GM19351 (cell line): ENCODE measurements around the gene PKMYT1.

Source experiments
- ATAC-seq: cut with Tn5 transposase; IDR thresholded peaks from one replicate; pipeline ENCODE4 v1.9.1; 2021; ENCODE audit warnings: mild to moderate bottlenecking, moderate library complexity; ENCODE audit not compliant: unreplicated experiment

The PKMYT1 gene

DNA sequence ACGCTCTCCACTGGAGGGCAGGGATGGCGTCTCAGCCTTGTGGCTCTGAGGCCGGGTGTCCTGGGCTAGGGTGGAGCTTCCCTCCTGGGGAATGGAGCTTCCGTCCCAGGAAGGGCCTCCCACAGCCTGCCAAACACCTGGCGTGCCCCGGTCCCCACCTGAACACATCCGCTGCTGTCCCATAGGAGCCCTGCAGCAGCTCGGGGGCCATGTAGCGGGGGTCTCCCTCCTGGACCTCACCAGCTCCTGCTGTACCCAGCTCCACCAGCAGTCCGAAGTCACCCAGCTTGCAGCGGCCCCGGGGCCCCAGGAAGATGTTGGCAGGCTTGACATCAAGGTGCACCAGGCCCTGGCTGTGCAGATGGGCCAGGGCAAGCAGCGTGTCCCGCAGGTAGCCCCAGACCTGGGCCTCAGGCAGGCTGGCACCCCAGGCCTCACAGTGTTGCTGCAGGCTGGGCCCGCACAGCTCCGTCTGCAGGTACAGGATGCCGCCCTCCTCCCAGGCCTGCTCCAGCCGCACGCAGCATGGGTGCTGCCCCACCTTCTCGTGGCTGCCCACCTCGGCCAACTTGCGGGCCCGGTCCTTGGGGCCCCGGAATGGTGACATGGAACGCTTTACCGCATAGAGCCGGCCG is 5.0 kb downstream of the PKMYT1 start:
- ATAC-seq, result no peak

DNA sequence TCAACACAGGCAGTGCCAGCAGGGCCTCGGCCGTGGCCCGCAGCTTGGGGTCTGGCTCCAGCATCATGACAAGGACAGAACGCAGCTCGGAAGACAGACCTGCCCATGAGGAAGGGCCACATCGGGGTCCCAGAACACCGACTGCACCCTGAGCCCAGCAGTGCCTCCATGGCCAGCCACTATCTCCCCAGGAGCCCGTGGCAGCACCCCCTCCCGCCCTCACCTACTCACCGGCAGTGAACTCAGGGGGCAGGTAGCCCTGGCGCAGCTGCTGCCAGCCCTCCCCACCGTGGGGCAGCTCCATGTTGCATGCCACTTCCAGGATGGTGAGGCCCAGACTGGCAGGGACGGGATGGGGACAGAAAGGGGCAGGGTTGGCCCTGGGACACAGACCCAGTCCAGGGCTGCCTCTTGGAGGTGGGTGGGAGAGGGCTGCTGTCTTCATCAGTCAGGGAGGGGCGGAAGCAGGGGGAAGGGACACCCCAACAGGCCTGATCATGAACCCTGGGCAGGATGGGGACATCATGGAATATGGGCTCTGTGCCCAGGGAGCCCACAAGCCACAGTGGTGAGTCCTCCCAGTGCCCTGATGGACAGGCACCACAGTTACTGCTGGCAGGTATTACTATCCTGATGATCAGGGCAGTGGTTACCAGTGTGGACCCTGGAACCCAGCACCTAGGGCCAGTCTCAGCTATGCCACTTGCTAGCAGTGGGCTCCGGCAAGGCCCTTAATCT is 5.8 kb downstream of the PKMYT1 start:
- ATAC-seq, result no peak

DNA sequence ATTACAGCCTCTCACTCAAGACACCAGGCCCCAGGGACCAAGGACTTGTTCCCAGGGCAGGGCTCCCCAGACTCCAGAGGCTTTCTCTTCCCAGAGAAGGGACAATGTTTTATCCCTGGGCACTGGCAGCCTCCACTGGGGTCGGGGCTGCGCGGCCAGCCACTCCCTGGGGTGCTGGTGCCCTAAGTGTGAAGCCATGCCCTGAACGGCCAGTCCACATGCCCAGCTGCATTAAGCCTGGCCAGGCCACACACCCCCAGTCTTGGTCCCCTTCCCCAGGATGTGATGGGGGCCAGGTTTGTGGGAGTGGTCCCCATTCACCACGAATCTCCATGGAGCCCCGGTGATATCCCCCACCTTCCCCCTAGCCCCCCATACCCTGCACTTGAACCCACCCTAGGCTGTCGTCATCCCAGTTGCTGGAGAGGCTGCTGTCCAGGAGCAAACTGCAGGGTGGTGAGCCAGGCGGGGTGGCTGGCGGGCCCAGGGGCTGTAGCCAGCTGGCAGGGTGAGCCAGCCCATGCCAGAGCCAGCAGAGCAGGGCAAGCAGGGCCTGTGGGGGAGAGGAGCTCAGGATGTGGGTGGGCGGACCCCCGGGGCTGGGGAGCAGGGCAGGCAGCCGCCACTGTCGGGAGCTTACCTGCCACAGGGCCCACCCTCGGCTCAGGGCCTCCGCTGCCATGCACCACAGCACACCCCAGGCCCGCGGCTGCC is 6.5 kb downstream of the PKMYT1 start:
- ATAC-seq, result no peak

DNA sequence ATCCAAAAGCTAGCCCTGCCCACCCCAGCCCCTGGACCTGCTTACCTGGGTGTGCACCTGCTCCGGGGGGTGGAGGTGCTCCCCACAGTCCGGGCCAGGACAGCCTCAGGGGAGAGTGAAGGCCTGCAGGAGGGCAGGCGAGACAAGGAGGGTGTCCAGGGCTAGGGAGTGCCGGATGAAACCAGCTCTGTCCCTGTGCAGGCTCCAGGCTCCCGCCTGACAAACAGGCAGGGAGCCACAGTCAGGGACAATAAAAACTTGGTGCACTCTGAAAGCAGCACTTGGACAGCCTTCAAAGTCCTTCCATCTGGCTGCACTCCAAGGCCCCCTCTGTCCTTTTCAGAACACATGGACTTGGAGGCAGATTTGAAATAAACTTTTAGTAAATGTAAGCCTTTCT is 7.2 kb downstream of the PKMYT1 start:
- ATAC-seq, result no peak

DNA sequence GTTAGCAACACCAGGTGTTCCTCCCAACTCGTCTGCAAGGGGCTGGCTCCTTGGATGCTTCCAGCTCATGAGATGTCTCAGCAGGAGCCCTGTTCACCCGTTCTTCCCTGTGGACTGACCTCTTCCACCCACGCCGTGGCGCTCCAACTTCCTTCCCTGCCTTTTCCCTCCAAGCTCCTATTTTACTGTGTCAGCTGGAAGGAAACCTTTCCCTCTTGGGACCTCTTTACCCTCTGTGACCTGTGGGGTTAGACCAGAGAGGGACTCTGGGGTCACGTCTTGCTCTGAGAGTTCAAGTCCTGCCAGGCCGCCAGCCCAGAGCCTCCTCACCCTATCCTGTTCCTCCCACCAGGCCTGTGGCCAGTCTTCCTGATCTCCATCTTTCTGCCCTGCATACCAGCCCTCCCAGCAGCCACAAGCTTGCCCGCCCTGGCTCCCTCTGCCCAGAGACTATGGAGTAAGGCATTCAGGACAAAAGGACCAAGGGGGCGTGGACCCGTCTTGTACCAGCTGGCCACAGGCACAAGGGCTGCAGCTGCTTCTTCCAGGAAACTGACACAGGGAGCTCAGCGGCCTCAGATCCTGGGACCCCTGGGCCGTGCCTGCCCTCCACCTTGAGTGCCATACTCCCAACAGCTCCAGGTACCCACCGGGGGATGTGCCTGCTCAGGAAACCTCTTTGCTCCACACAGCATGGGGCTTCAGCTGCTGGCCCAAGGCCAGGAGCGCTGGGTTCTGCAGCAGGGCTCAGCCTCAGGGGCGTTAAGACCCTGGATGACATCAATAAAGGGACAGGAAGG is 8.1 kb downstream of the PKMYT1 start:
- no peak for ATAC-seq

DNA sequence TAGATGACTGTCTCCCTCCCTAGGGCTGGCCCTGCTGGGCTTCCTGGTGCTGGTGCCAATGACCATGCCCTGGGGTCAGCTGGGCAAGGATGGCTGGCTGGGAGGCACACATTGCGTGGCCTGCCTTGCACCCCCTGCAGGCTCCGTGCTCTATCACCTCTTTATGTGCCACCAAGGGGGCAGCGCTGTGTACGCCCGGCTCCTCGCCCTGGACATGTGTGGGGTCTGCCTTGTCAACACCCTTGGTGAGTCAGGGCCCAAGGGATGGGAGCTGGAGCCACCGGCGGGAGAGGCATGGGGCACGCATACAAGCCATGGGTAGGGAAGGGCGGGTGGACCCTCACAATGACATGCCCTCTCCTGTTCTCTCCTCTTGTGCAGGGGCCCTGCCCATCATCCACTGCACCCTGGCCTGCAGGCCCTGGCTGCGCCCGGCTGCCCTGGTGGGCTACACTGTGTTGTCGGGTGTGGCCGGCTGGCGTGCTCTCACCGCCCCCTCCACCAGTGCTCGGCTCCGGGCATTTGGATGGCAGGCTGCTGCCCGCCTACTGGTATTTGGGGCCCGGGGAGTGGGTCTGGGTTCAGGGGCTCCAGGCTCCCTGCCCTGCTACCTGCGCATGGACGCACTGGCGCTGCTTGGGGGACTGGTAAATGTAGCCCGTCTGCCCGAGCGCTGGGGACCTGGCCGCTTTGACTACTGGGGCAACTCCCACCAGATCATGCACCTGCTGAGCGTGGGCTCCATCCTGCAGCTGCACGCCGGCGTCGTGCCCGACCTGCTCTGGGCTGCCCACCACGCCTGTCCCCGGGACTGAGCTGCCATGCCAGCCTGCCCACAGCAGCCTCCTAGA is 8.9 kb downstream of the PKMYT1 start:
- no peak for ATAC-seq

DNA sequence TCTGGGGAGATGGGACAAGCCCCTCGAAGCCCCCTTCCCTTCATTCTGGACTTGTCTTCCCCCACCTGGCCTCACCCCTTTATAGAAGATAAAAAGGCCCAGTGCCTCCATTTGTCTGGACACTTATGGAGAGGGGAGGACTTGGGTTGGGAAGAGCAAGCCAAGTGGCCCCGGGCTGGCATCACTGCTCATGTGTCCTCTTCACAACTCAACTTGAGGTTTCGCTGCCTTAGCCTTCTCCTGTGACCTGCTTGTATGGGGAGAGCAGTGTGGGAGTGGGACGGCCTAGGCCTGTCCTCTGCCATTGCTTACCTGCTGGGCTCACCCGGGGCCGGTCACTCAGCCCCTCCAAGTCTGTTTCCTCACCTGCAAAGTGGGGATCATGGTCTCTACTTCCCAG is 9.7 kb downstream of the PKMYT1 start:
- no peak for ATAC-seq

DNA sequence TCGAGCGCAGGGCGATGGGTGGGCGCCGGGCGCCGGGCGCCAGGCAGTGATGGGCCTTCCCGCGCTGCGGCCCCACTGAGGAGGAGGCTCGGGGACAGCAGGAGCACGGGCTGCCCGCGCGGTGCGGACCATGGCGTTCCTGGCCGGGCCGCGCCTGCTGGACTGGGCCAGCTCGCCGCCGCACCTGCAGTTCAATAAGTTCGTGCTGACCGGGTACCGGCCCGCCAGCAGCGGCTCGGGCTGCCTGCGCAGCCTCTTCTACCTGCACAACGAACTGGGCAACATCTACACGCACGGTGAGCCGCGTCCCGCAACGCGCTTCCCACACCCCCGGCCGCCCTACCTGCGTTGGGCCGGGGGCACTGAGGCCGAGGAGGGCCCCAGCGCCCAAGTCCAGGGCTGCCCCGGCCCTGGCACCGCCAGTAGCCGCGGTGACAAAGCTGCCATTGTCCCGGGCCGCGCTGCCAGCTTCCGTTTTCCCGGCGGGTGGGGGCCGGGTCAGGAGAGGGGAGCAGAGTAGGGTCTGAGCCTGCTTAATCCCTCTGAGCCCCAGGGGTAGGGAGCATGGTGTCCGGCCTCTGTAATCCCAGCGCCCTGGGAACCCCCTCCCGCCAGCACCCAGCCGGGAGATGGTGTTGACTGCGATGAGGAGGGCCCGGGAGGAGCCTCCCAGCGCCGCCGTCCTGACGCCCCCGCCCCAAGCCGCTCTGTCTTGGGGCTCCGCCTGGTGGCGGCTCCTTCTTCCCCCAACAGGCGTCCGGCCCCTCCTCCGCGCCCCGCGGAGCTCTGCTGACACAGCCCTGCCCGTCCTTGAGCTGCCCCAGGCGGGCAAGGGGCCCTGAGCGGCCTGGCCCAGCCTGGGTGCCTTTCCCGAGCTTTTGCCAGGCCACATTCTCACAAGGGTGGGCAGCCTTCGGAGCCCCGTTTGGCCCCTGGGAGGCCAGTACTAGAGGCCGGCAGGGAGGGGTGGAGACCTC is 10.4 kb downstream of the PKMYT1 start:
- peak; percentile 47 for ATAC-seq

DNA sequence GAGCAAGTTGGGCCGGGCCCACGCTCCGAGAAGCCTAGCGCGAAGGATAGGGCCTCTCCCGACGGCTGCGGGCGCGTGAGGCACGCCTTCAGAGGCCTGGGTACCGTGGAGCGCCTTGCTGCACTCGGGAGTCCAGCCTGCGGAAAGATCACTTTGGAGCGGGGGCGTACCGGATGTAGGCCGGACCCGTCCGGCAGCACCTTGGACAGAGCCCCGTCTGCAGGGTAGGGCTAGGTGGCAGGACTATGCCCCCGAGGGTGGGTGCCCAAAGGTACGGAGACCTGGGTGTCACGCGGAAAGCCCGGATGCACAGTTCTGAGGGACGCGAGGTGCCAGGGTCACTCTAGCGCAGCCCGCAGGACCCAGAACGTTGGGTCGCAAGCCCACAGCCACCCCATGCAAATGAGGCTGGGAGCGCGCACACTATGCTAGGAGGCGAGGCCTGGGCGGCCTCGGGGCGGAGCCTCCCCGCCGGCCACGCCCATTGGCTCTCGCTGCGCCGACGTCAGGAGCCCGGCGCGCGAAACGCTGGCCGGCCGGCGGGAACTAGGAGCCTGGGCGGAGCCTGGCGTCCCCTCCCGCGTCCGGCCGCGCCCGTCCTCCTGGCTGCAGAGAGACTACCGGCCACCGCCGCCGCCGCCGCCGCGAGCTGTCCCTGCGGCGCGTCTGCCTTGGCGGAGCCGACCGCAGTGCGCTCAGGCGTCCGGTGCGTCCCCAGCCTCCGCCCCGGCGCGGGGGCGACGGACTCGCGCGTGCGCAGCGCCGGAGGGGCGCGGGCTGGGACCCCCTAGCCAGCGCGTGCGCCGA is 11.3 kb downstream of the PKMYT1 start, which contains the start of gene PAQR4:
TSS of gene PAQR4 (plus strand) at position 611 of the 807 bp plus-strand sequence. CDS start 327 bp downstream, outside the sequence.
- ATAC-seq, result peak; percentile 70

DNA sequence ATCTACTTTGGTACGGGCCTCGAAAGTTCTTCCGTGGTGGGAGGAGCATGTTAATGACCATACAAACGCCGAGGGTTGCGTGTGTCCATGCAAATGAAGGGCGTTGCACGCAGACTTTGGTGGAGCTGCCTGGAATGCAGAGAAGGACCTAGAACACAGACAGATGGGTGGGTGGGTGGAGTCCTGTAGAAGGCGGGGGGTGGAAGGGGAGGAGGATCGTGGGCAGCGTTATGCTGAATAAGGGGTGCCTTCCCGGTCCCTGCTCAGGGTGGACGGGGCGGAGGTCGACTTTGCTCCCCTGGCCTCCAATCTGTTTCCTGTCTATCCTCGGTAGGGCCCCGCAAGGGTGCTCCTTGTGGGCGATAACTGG is 11.9 kb downstream of the PKMYT1 start:
- ATAC-seq, result no peak

DNA sequence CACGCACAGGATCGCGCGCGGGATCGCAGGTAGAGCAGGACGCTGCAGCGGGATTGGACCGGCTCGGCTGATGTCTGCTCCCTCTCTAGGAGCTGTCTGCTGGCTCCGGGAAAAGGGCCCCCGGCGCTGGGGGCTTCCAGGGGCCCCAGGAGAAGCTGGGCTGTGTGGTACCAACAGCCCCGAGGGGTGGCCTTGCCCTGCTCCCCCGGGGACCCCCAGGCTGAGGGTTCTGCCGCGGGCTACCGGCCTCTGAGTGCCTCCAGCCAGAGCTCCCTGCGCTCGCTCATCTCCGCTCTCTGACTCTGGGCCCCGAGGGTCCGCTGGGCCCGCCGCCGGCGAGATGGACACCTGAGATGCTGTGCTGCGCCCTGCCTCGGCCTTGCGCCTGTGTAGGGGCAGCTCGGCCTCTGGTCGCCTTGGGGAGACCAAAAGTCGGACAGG is 12.5 kb downstream of the PKMYT1 start:
- no peak for ATAC-seq

DNA sequence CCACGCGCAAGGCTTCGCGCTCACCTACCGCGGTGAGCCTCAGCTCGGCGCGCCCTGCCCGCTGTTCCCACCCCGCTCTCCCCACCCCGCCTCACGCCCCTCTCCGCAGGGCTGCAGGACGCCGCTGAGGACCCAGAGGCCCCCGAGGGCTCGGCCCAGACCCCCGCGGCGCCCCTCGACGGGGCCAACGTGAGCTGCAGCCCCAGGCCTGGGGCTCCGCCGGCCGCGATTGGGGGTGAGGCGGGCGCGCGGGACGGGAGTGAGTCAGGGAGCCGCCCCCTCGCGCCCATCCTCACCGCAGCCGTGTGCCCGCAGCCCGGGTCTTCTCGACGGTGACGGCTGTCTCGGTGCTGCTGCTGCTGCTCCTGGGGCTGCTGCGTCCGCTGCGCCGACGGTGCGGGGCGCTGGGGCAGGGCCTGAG is 13.0 kb downstream of the PKMYT1 start:
- no peak for ATAC-seq

DNA sequence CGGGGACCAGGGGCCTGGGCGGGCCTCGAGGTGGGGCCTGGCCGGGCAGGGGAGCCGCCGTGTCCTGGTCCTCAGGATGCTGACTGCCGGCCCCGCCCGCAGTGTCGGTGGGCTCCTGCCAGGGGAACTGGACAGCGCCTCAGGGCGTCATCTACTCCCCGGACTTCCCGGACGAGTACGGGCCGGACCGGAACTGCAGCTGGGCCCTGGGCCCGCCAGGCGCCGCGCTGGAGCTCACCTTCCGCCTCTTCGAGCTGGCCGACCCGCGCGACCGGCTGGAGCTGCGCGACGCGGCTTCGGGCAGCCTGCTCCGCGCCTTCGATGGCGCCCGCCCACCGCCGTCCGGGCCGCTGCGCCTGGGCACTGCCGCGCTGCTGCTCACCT is 13.4 kb downstream of the PKMYT1 start:
- no peak for ATAC-seq

DNA sequence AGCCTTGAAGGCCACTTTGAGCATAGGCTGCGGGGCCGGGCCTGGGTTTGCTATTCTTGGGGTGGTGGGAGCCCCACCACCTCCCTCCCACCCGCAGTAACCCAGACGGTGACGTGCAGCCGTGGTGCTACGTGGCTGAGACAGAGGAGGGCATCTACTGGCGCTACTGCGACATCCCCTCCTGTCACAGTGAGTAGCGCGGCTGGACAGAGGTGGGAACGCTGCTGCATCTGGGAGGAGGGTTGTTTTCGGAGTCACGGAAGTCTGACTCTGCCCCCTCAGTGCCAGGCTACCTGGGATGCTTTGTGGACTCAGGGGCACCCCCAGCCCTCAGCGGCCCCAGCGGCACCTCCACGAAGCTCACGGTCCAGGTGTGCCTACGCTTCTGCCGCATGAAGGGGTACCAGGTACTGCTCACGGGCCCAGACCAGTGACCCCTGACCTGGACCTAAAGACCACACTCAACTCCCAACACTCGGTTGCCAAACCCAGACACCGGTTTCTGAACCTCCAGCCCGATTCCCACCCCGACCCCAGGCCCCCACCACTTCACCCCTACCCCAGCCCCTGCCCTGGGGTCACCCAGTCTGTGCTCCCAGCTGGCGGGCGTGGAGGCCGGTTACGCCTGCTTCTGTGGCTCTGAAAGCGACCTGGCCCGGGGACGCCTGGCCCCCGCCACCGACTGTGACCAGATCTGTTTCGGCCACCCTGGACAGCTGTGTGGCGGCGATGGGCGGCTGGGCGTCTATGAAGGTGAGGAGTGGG is 14.0 kb downstream of the PKMYT1 start:
- ATAC-seq, result no peak

DNA sequence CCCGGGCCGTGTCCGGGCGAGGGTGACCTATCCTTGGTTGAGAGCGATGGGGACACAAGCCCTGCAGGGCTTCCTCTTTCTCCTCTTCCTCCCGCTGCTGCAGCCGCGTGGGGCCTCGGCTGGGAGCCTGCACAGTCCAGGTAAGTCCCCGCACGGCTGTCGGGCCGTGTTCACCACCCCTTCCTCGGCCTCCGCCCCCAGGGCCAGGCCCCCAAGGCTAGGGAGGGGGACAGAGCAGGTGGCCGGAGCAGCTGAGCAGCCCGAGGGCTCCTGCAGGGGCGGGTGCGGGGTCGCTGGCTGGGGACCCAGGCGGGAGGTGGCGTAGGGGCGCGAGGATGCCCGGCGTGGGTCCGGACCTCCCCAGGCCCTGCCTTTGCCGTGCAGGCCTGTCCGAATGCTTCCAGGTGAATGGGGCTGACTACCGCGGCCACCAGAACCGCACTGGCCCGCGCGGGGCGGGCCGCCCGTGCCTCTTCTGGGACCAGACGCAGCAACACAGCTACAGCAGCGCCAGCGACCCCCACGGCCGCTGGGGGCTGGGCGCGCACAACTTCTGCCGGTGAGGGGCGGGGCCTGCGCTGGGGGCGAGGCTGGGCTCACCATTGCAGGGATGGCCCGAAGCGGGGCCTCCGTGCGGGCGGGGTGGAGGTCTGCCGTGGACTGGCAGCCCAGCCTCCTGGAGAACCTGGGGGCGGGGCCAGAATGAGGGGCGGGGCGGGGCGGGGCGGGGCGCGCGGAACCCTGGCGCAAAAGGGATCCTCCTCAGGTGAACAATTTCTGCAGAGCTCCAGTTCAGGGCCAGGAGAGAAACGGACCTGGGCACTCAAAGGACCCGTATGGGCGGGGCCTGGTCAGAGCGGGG is 15.5 kb downstream of the PKMYT1 start:
- ATAC-seq, result no peak

DNA sequence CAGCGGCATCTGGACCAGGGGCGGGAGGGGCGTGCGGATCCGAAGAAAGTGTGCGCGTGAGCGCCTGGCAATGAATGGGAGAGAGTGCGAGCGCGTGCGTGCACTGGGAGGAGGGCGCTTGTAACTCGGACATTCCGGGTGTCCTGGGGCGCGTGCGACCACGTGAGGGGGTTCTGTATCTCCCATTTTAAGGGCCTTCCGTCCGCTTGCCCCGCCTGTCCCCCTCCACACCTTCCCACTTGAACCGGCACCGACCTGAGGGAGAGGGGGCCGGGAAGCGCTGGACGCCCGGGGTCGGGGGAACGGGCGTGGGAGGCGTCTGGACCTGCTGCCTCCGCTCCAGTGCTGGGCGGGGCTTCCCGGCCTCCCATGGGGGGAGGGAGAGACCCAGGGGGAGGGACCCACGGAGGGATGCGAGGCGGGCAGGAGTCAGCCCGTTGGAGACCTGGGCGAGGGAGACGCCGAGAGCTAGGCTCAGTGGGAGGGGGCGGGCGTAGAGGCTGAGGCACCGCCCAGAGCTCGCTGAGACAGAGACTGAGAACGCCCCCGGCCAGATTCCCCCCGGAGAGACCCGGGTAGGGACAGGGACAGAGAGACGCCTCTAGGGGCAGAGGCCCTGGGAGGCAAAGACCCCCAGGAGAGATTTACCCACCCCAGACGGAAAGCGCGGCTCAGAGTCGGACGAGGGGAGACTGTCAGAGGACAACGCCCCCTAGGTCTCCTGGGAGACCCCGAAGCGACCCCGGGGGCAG is 16.3 kb downstream of the PKMYT1 start, which contains the start of gene KREMEN2:
TSS of gene KREMEN2 (plus strand) at position 553 of the 752 bp plus-strand sequence. CDS start 246 bp downstream, outside the sequence.
- no peak for ATAC-seq
